ENCODE results near the gene NEU2.

DNA sequence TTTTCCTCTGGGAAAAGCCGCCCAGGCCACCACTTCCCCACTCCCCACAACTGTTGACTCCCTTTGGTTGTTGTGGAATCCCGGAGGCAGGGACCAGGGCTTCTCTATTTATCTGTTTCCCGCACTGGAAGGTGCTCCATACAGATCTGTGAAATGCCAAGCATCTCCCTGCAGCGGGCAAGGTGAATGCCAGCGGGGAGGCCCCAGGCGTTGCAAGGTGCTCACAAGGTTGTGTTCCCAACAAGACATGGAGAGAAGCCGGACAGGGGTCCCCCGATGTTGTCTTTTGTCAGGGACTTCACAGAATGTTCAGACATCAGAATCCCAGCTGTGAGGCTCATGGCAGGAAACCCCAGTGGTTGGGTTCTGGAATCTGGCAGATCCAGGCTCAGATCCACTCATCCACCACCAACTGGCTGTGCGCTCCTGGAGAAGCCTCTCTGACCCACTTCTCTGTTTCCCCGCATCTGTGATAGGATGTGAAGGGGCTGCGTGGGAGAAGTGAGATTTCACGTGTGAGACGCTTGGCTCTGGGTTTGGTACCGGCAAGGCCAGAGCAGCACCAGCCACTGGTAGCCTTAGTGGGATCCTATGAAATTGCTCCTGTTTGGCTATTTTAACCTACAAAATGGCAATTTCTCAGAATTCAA lies 8.6 kb upstream of the NEU2 start:
- TF ChIP-seq, protein P1, sequence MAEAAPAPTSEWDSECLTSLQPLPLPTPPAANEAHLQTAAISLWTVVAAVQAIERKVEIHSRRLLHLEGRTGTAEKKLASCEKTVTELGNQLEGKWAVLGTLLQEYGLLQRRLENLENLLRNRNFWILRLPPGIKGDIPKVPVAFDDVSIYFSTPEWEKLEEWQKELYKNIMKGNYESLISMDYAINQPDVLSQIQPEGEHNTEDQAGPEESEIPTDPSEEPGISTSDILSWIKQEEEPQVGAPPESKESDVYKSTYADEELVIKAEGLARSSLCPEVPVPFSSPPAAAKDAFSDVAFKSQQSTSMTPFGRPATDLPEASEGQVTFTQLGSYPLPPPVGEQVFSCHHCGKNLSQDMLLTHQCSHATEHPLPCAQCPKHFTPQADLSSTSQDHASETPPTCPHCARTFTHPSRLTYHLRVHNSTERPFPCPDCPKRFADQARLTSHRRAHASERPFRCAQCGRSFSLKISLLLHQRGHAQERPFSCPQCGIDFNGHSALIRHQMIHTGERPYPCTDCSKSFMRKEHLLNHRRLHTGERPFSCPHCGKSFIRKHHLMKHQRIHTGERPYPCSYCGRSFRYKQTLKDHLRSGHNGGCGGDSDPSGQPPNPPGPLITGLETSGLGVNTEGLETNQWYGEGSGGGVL (tag by site-specific recombination; IDR thresholded peaks at IDR 0.05): no peak
- no peak for TF ChIP-seq ZNF560 (tag by site-specific recombination; IDR thresholded peaks at IDR 0.05; ENCODE audit: borderline replicate concordance)
- TF ChIP-seq, protein P2, sequence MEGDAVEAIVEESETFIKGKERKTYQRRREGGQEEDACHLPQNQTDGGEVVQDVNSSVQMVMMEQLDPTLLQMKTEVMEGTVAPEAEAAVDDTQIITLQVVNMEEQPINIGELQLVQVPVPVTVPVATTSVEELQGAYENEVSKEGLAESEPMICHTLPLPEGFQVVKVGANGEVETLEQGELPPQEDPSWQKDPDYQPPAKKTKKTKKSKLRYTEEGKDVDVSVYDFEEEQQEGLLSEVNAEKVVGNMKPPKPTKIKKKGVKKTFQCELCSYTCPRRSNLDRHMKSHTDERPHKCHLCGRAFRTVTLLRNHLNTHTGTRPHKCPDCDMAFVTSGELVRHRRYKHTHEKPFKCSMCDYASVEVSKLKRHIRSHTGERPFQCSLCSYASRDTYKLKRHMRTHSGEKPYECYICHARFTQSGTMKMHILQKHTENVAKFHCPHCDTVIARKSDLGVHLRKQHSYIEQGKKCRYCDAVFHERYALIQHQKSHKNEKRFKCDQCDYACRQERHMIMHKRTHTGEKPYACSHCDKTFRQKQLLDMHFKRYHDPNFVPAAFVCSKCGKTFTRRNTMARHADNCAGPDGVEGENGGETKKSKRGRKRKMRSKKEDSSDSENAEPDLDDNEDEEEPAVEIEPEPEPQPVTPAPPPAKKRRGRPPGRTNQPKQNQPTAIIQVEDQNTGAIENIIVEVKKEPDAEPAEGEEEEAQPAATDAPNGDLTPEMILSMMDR (tag by site-specific recombination; IDR thresholded peaks at IDR 0.05): no peak
- TF ChIP-seq, protein P3, sequence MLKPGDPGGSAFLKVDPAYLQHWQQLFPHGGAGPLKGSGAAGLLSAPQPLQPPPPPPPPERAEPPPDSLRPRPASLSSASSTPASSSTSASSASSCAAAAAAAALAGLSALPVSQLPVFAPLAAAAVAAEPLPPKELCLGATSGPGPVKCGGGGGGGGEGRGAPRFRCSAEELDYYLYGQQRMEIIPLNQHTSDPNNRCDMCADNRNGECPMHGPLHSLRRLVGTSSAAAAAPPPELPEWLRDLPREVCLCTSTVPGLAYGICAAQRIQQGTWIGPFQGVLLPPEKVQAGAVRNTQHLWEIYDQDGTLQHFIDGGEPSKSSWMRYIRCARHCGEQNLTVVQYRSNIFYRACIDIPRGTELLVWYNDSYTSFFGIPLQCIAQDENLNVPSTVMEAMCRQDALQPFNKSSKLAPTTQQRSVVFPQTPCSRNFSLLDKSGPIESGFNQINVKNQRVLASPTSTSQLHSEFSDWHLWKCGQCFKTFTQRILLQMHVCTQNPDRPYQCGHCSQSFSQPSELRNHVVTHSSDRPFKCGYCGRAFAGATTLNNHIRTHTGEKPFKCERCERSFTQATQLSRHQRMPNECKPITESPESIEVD (tag by site-specific recombination; IDR thresholded peaks at IDR 0.05): no peak
- no peak for TF ChIP-seq ZNF768 (tag by site-specific recombination; IDR thresholded peaks at IDR 0.05)
- TF ChIP-seq ZNF292 (tag by site-specific recombination; IDR thresholded peaks at IDR 0.05; ENCODE audit: borderline replicate concordance, low read depth): no peak
- no peak for TF ChIP-seq ZNF544 (tag by site-specific recombination; IDR thresholded peaks at IDR 0.05)
- TF ChIP-seq ZNF776 (tag by site-specific recombination; IDR thresholded peaks at IDR 0.05; ENCODE audit: borderline replicate concordance): no peak
- no peak for TF ChIP-seq ZNF16 (tag by site-specific recombination; IDR thresholded peaks at IDR 0.05; ENCODE audit: low read depth)
- TF ChIP-seq ZNF155 (tag by site-specific recombination; IDR thresholded peaks at IDR 0.05): no peak
- TF ChIP-seq HOXA7 (CRISPR knock-in tag; IDR thresholded peaks at IDR 0.05; ENCODE audit: borderline replicate concordance): no peak
- TF ChIP-seq, protein P4, sequence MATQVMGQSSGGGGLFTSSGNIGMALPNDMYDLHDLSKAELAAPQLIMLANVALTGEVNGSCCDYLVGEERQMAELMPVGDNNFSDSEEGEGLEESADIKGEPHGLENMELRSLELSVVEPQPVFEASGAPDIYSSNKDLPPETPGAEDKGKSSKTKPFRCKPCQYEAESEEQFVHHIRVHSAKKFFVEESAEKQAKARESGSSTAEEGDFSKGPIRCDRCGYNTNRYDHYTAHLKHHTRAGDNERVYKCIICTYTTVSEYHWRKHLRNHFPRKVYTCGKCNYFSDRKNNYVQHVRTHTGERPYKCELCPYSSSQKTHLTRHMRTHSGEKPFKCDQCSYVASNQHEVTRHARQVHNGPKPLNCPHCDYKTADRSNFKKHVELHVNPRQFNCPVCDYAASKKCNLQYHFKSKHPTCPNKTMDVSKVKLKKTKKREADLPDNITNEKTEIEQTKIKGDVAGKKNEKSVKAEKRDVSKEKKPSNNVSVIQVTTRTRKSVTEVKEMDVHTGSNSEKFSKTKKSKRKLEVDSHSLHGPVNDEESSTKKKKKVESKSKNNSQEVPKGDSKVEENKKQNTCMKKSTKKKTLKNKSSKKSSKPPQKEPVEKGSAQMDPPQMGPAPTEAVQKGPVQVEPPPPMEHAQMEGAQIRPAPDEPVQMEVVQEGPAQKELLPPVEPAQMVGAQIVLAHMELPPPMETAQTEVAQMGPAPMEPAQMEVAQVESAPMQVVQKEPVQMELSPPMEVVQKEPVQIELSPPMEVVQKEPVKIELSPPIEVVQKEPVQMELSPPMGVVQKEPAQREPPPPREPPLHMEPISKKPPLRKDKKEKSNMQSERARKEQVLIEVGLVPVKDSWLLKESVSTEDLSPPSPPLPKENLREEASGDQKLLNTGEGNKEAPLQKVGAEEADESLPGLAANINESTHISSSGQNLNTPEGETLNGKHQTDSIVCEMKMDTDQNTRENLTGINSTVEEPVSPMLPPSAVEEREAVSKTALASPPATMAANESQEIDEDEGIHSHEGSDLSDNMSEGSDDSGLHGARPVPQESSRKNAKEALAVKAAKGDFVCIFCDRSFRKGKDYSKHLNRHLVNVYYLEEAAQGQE (tag by site-specific recombination; IDR thresholded peaks at IDR 0.05): no peak
- no peak for TF ChIP-seq ZBTB20 (tag by site-specific recombination; IDR thresholded peaks at IDR 0.05)
